ENCODE results near the gene SLC5A10. TPM values are rescaled to one million over a fixed set of nuclear protein-coding genes. Genes with fewer than 3 reads are reported as not detected.

Gene SLC5A10
- total RNA-seq, 4 donors from 2014 or later = not detected

DNA sequence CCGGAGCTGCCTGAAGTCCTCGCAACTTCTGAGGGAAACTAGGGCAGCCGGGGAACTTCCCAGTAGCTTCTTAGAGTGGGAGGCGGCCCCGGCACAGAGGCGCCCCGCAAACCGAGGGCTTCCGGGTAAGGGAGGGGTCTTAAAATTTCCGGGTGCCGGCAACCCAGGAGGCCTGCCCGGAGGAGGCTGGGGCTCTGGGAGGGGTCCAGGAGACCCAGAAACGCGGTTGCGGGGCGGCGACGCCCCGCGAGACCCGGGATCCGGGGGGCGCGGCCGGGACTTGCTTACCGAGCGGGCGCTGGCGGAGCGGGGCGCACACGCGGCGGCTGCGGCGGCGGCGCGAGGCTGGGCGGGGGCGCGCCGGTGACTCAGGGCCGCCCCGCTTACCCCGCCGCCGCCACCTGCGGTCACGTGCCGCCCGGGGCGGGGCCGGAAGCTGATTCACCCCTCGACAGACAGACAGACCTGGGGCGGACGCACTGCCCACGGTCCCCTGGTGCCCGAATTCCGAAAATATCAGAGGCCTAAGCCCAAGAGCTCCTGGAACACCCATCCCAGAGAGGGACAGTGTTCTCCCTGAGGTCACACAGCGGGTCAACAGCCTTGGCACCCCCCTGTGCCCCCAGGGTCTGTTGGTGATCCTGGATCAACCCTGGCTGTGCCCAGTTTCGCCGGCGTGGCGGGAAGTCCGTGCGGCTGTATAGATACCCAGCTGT is 52.6 kb downstream of the SLC5A10 start, which contains the start of gene FAM83G:
FAM83G (minus strand) TSS at position 344 of the 716 bp plus-strand sequence. CDS start 723 bp downstream, outside the sequence.
- H3K4me3 ChIP-seq = peak within 1 kb of the TSS; percentile 67 to 77 (median 72)
- H3K27ac ChIP-seq (replicated peaks in 1 of 4) = peak within 1 kb of the TSS; percentile 74 to 81 (median 78)
- intact Hi-C loops (cut with DNase I) = no loop called here
- H3K4me1 ChIP-seq = peaks cover 9 to 29% (median 26%) of the 10 kb centered on the region in 4 donors
- WGBS = 6% methylated on average over 19 of the region's 67 CpGs
- no peak for DNase-seq (ENCODE audit: extremely low spot score)
- TF ChIP-seq, protein P1, sequence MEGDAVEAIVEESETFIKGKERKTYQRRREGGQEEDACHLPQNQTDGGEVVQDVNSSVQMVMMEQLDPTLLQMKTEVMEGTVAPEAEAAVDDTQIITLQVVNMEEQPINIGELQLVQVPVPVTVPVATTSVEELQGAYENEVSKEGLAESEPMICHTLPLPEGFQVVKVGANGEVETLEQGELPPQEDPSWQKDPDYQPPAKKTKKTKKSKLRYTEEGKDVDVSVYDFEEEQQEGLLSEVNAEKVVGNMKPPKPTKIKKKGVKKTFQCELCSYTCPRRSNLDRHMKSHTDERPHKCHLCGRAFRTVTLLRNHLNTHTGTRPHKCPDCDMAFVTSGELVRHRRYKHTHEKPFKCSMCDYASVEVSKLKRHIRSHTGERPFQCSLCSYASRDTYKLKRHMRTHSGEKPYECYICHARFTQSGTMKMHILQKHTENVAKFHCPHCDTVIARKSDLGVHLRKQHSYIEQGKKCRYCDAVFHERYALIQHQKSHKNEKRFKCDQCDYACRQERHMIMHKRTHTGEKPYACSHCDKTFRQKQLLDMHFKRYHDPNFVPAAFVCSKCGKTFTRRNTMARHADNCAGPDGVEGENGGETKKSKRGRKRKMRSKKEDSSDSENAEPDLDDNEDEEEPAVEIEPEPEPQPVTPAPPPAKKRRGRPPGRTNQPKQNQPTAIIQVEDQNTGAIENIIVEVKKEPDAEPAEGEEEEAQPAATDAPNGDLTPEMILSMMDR (IDR thresholded peaks at IDR 0.05) = peak in 1 of 3 experiments; percentile 11
- TF ChIP-seq POLR2AphosphoS5 (IDR thresholded peaks at IDR 0.05) (peak; percentile 61 to 66), EP300 (IDR thresholded peaks at IDR 0.05) (no peak)
- H3K36me3 ChIP-seq = no peaks in the 10 kb centered on the region
- H3K9me3 ChIP-seq = no peaks in the 10 kb centered on the region
- H3K27me3 ChIP-seq = no peaks in the 10 kb centered on the region

DNA sequence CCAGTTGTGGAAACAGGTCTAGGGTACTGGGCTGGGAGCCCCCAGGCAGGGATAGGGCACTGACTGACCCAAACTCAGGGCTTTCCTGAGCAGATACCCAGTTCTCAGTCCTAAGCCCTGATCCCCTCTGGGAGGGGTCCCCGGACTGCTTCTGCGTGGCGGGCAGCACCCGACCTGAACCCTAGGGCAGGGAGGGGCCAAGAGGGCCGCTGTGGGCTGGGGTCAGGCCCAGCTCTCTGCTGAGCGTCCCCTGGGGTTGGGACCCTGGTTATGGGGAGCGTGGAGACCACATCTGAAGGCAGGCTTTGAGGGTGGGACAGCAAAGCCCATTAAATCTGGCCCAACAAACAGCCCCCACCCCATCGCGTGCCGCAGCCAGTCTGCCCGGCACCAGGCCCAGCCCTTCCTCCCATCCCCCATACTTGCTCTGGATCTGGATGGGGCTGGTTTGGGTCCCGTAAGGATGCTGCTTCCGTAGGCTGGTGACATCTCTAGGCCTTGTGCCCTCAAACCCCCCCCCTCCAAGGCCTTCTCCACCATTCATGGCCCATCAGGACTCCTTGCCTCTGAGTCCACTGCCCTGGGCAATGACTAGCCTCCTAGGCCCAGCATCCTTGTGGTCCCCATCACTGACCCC is 53.3 kb downstream of the SLC5A10 start:
- no peak for DNase-seq (ENCODE audit: extremely low spot score)
- H3K4me3 ChIP-seq = peak overlapping the region; percentile 67 to 77 (median 72)
- intact Hi-C loops (cut with DNase I) = no loop called here
- no peaks in the 10 kb centered on the region for H3K36me3 ChIP-seq
- H3K27ac ChIP-seq (replicated peaks in 1 of 4) = peak overlapping the region; percentile 67 to 81 (median 75)
- H3K9me3 ChIP-seq = no peaks in the 10 kb centered on the region
- H3K4me1 ChIP-seq = peaks cover 9 to 29% (median 26%) of the 10 kb centered on the region in 4 donors
- H3K27me3 ChIP-seq = no peaks in the 10 kb centered on the region
- WGBS = 90% methylated on average over 2 of the region's 13 CpGs
- TF ChIP-seq POLR2A (IDR thresholded peaks at IDR 0.05; ENCODE audit: low read depth) = no peak
- no peak for TF ChIP-seq EP300 (IDR thresholded peaks at IDR 0.05)
- TF ChIP-seq, protein P1 (IDR thresholded peaks at IDR 0.05) = no peak
- TF ChIP-seq POLR2AphosphoS5 (IDR thresholded peaks at IDR 0.05) = no peak

DNA sequence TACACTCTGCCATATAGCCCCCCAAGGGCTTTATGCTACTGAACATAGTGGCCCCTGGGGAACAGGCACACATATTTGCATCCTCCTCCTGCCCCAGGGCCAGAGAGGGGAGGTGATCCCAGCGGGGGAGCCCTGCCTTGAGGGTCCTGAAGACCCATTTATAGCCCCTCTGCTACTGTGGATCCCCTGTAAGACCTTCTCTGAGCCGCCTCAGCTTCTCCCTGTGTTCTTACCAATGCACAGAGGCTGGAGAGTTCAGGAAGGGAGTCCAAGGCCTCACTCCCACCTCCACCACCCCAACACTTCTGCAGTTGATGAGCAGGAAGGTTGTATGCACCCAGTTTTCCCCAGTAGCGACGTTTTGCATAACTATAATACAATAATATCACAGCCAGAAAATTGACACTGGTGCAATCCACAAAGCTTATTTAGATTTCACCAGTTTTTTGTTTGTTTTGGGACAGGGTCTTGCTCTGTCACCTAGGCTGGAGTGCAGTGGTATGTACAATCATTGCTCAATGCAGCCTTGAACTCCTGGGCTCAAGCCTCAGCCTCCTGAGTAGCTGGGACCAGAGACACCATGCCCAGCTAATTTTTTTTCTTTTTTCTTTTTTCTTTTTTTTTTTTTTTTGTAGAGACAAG is 53.9 kb downstream of the SLC5A10 start:
- 95% methylated on average over 3 of the region's 4 CpGs for WGBS
- Histone ChIP-seq H3K4me3 (no peak overlapping the region), H3K27me3 (no peaks in the 10 kb centered on the region), H3K9me3 (no peaks in the 10 kb centered on the region), H3K4me1 (peaks cover 9 to 29% (median 26%) of the 10 kb centered on the region in 4 donors), H3K27ac (replicated peaks in 1 of 4) (no peak overlapping the region), H3K36me3 (no peaks in the 10 kb centered on the region)
- intact Hi-C loops (cut with DNase I) = no loop called here
- no peak for DNase-seq (ENCODE audit: extremely low spot score)
- TF ChIP-seq EP300 (IDR thresholded peaks at IDR 0.05) (no peak), POLR2AphosphoS5 (IDR thresholded peaks at IDR 0.05) (no peak), POLR2A (IDR thresholded peaks at IDR 0.05; ENCODE audit: low read depth) (no peak)
- TF ChIP-seq, protein P1 (IDR thresholded peaks at IDR 0.05) = no peak

DNA sequence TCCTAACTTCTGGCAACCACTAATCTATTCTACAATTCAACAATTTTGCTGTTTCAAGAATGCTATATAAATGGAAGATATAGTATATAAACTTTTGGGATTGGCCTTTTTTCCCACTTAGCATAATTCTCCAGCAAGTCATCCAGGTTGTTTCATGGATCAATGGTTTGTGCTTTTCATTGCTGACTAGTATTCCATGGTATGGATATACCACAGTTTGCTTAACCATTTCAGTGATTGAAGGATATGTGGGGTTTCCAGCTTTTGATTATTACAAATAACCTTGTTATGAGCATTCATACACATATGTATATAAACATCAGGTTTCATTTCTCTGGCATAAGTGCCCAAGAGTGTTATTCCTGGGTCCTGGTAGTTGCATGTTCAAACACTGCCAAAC is 54.7 kb downstream of the SLC5A10 start:
- intact Hi-C loops (cut with DNase I) = no loop called here
- no peak for TF ChIP-seq POLR2A (IDR thresholded peaks at IDR 0.05; ENCODE audit: low read depth)
- TF ChIP-seq, protein P1 (IDR thresholded peaks at IDR 0.05) = no peak
- no peak for TF ChIP-seq POLR2AphosphoS5 (IDR thresholded peaks at IDR 0.05)
- TF ChIP-seq EP300 (IDR thresholded peaks at IDR 0.05) = no peak
- Histone ChIP-seq H3K4me1 (peaks cover 9 to 29% (median 26%) of the 10 kb centered on the region in 4 donors), H3K27ac (replicated peaks in 1 of 4) (no peak overlapping the region), H3K36me3 (no peaks in the 10 kb centered on the region), H3K9me3 (no peaks in the 10 kb centered on the region), H3K27me3 (no peaks in the 10 kb centered on the region), H3K4me3 (no peak overlapping the region)
- no peak for DNase-seq (ENCODE audit: extremely low spot score)

All from esophagus muscularis mucosa (tissue), 4 donors.